Islet precursor cell (in vitro differentiated cells): ENCODE measurements around the gene GTF2I.
"Not testable (repeated sequence)": the region's sequence is repeated elsewhere in the genome, so short reads cannot be mapped to it uniquely, and the experiment has no call there.

Experiments used
- DNase-seq: peaks from one replicate; pipeline ENCODE4 v3.0.0-alpha.2; 2018

GTF2I gene

GRCh38 chr7:74657692-74658177 lies at the start of gene GTF2I:
GTF2I (plus strand) TSS chr7:74657718; CDS start chr7:74689129, 31,411 bp downstream.
- peak; percentile 78 for DNase-seq

DNA sequence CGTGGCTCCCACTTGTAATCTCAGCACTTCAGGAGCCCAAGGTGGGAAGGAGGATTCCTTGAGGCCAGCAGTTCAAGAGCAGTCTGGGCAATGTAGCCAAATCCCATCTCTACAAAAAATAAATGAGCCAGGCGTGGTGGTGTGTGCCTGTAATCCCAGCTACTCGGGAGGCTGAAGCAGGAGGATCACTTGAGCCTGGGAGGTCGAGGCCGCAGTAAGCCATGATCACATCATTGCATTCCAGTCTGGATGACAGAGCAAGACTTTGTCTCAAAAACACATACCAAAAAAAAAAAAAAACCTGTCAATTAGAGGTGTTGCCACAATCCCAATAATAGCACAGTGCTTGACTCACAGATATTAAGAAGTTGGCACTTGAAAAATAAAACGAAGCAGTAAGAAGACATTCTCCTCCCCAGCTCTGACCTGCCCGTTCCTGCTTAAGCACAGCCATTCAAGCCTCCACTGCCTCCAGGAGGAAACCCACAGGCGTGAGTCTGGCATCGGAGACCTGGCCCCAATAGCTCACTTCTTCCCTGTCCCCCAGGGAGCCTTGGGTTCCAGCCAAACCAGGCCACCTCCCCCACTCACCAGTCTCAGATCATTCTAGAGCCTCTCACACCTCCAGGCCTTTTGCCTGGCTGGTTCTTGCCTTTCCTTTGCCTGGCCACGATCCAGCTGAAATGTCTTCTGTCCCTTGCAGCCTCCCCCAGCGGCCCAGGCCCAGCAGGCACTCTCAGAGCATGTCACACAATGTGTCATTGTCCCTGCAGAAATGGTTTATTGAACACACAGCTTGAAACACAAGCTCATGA lies 45.3 kb upstream of the GTF2I start:
- peak; percentile 80 for DNase-seq

- no peak for DNase-seq
These were observed 41.4 kb upstream of the GTF2I start for GRCh38 chr7:74615933-74616780.

DNA sequence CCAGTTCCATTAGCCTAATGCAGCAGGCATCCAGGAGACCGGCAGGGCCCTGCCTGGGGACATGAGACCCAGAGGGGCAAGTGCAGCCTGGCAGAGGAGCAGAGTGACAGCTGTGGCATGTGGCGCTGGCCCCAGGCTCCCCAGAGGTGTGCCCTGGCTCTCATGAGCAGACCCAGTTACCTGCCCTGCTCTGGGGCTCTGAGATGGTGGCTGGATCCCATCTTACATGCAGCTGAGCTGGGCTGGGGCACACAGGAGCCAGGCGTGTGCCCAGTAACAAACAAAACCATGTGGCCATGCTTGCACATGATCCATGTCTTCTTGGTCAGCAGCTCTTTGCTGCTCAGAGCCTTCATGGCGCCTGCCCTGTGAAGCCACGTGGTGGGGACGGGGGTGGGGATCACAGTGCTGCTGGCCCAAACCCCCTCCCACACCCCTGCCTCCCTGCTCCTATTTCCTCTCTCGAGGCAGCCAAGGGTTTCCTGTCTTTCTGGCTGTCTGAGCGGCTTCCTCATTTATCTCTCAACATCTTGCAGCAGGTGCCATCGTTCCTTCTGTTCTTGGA lies 40.3 kb upstream of the GTF2I start:
- DNase-seq, result peak; percentile 82

- DNase-seq, result no peak
These were observed 38.2 kb upstream of the GTF2I start for GRCh38 chr7:74619235-74619860.

DNA sequence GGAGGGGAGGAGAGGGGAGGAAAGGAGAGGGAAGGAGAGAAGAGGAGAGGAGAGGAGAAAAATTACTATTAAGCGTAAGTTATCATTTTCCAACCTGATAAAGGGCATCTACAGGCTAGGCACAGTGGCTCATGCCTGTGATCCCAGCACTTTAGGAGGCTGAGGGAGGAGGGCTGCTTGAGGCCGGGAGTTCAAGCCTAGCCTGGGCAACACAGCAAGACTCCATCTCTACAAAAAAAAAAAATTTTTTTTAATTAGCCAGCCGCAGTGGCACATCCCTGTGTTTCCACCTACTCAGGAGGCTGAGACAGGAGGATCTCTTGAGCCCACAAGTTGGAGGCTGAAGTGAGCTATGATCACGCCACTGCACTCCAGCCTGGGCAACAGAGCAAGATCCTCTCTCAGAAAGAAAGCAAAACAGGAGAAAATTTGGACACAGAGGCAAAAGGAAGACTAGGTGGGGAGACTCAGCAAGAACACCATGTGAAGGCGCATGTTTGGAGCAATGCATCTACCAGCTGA lies 35.2 kb upstream of the GTF2I start:
- DNase-seq, result no peak

- no peak for DNase-seq
These were observed 34.4 kb upstream of the GTF2I start for GRCh38 chr7:74623135-74623534.

DNA sequence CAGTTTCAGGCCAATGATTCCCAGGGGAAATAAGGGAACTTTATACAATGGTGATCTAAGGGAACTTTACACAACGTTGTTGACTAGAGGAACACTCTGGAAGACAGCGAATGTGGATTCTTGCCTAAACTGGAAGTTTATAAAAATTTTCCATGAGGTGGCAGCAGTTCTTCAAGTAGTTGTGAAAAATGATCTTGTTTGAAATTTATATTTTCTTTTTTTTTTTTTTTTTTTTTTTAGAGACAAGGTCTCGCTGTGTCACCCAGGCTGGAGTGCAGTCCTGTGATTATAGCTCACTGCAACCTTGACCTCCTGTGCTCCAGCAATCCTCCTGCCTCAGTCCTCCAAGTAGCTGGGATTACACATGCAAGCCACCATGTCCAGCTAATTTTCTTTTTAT lies 32.1 kb upstream of the GTF2I start:
- no peak for DNase-seq

- no peak for DNase-seq
These were observed 29.7 kb upstream of the GTF2I start for GRCh38 chr7:74627661-74628411.

DNA sequence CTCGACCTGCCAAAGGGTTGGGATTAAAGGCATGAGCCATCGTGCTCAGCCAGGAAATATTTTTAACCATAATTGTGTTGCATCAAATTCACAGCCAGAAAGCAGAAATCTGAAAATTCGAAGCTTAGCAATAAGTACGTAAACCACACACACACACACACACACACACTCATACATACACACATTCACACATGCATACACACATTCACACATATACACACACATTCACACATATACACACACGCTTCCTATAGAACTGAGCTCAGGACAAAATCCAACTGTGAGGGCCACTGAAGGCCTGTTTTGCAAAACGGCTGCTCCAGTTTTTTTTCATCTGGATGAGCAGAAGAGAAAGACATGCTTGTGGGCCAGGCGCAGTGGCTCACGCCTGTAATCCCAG lies 25.0 kb upstream of the GTF2I start:
- no peak for DNase-seq

DNA sequence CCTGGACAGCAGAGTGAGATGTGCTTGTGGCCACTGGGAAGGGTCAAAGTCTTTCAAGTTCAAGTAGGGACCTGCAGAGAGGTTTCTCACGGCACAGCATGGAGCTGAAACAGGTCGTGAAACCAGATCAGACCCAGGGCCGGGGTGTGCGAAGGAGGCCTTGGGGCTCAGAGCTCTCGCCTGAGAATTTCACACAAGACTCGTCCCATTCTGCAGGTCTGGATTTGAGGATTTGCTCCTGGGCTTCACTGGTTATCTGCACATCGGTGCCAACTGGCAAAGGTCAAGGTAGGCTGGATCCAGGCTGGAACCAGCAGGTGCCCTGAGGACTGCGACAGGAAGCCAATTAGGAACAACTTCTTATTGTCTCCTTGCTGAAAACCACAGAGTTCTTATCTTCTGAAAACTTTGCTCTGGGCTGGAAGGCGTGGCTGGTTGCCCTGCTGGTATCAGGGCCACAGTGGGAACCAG lies 24.0 kb upstream of the GTF2I start:
- peak; percentile 60 for DNase-seq

DNA sequence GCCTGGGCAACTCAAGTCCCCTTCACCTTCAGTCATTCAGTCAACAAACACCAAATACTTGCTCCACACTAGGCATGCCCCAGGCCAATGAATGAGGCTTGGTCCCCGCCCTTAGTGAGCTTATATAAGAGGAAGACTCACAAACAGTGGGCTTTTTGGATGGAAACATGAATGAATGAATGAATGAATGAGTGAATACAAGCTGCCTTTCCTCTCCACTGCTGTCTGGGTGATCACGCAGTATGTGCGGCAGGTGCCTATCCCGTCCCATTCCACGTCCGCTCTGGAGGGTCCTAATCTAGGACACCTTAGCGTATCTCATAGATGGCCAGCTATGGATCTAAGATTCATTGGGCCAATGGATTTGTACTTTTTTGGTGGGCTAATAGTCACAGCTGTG lies 19.8 kb upstream of the GTF2I start:
- no peak for DNase-seq

DNA sequence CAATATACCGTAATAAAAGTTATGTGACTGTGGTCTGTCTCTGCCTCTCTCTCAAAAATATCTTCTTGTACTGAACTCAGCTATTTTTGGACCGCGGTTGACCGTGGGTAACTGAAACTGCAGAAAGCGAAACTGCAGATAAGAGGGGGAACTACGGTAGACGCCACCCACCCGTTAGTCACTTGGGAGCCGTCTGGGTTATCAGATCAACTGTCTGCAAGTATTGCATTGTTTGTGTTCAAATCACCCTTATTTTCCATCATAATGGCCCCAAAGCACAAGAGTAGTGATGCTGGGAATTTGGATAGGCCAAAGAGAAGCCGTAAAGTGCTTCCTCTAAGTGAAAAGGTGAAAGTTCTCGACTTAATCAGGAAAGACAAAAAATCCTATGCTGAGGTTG lies 7.5 kb upstream of the GTF2I start:
- peak; percentile 76 for DNase-seq

DNA sequence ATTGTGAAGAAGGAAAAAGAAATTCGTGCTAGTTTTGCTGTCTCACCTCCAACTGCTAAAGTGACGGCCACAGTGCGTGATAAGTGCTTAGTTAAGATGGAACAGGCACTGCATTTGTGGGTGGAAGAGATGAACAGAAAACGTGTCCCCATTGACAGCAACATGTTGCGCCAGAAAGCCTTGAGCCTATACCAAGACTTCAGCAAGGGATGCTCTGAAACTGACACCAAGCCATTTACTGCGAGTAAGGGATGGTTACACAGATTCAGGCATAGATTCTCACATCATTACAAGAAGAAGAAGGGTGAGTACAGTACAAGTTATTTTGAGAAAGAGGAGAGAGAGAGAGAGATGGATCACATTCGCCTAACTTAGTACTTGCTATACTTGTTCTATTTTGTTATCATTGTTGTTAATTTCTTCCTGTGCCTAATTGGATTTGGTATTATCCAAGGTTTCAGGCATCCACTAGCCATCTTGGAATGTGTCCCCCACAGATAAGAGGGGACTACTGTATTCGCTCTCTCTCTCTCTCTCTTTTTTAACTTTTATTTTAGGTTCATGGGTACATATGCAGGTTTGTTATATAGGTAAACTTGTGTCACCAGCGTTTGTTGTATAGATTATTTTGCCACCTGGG lies 6.9 kb upstream of the GTF2I start:
- not testable (repeated sequence) for DNase-seq

- not testable (repeated sequence) for DNase-seq
These were observed 6.4 kb upstream of the GTF2I start for GRCh38 chr7:74651133-74651504.

DNA sequence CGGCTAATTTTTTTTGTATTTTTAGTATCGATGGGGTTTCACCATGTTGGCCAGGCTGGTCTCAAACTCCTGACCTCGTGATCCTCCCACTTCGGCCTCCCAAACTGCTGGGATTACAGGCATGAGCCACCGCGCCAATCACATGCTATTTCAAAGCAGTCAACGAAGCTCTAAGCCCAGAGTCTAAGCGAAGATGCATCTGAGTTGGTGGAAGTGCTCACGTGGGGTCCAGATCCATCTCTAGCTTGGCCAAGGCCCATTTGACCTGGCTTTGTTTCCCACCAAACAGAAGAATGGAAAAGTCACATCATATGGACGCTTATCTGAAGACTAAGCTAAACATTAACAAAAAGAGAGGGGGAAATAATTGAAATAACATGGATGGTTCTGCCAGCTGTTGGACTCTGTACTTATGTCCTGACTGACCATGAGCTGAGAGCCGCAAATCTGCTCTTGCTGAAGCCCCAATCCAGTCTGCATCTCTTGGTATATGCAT lies 3.8 kb upstream of the GTF2I start:
- no peak for DNase-seq

DNA sequence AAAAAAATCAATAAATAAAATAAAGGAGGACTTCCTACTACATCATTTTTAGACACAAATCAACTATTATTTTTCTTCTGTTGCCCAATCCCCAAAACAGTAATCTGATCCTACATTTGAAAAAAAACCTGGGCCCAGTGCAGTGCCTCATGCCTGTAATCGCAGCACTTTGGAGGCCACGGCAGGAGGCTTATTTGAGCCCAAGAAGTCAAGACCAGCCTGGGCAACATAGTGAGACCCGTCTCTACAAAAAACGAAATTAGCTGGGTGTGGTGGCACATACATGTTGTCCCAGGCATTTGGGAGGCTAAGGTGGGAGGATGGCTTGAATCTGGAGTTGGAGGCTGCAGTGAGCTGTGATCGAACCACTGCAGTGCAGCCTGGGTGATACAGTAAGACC lies 2.7 kb upstream of the GTF2I start:
- DNase-seq, result no peak

- DNase-seq, result no peak
These were observed 2.2 kb upstream of the GTF2I start for GRCh38 chr7:74655324-74655723.

DNA sequence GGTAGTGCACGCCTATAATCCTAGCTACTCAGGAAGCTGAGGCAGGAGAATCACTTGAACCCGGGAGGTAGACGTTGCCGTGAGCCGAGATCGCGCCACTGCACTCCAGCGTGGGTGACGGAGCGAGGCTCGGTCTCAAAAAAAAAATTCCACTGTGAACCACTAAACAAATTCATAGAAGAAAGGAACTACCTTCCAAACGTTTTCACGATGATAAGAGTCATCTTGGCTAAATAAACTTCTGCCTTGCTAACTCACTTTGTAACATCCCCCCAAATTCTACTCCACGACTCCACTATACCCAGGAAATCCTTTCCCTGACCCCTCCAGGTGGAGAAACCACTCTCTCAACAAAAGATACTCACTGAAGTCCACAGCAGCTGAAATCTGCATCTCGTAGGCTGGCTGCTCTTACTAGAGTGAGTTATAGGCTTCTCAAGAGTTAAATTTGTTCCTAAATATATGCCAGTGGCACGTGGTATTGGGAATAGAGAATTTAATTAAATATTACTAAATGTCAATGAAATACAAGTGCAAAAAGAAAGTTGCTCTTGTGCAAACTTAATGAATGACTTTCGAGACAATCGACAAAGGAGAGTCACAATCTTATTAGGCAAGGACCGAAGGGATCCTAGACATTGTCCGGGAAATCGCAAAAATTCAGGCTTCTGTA lies 1.6 kb upstream of the GTF2I start:
- no peak for DNase-seq

- DNase-seq, result no peak
These were observed 1.1 kb upstream of the GTF2I start for GRCh38 chr7:74656441-74656836.
